Spleen (tissue), 11 donors: ENCODE results near the gene APBB2. TPM values are rescaled to one million over a fixed set of nuclear protein-coding genes. Genes with fewer than 3 reads are reported as not detected.

ENCODE experiments used
- DNase-seq: peaks from one replicate; pipeline ENCODE4 v3.0.0-alpha.2; 2020
- H3K27ac ChIP-seq, 8 donors: fragments of 200-600 bp; sonication (generic) in 7 of 8; 1 replicate in 4 of 8; 2 replicates in 4 of 8; pipeline versions ENCODE4 v1.5.0 to v1.8.0; 2016 to 2021; ENCODE audit warnings: inconsistent platforms in 4 of 8, mild to moderate bottlenecking in 4 of 8, moderate library complexity in 1 of 8
- H3K27me3 ChIP-seq, 7 donors: fragments of 200-600 bp; sonication (generic) in 6 of 7; replicated peaks in 1 of 7; 1 replicate in 4 of 7; 2 replicates in 3 of 7; pipeline versions ENCODE4 v1.5.0 to v1.8.0; 2016 to 2021; ENCODE audit warnings: inconsistent platforms in 3 of 7, mild to moderate bottlenecking in 1 of 7
- H3K36me3 ChIP-seq, 6 donors: fragments of 200-600 bp; sonication (generic) in 5 of 6; 1 replicate in 4 of 6; 2 replicates in 2 of 6; pipeline versions ENCODE4 v1.5.0 to v1.8.0; 2016 to 2021; ENCODE audit warnings: inconsistent platforms in 2 of 6
- H3K4me1 ChIP-seq, 6 donors: fragments of 200-600 bp; sonication (generic) in 5 of 6; 1 replicate in 3 of 6; 2 replicates in 3 of 6; pipeline versions ENCODE4 v1.5.0 to v1.8.0; 2016 to 2021; ENCODE audit warnings: inconsistent platforms in 3 of 6
- H3K4me3 ChIP-seq, 8 donors: fragments of 200-600 bp; sonication (generic) in 7 of 8; 1 replicate in 4 of 8; 2 replicates in 4 of 8; pipeline versions ENCODE4 v1.5.0 to v1.8.0; 2016 to 2021; ENCODE audit warnings: inconsistent platforms in 4 of 8, mild to moderate bottlenecking in 4 of 8, moderate library complexity in 2 of 8
- H3K9me3 ChIP-seq, 8 donors: fragments of 200-600 bp; sonication (generic) in 7 of 8; 1 replicate in 4 of 8; 2 replicates in 4 of 8; pipeline versions ENCODE4 v1.5.0 to v1.8.0; 2016 to 2021; ENCODE audit warnings: inconsistent platforms in 4 of 8
- POLR2A ChIP-seq, 3 donors: fragments of 450-650 bp; IDR thresholded peaks; one replicate each; pipeline ENCODE4 v1.5.1; 2017; ENCODE audit warnings: antibody characterized with exemption in 3 of 3, mild to moderate bottlenecking in 1 of 3
- POLR2AphosphoS5 ChIP-seq, 3 donors: sonication (generic); formaldehyde crosslinking; IDR thresholded peaks; one replicate each; pipeline ENCODE4 v1.5.1; 2017; ENCODE audit warnings: antibody characterized with exemption in 3 of 3
- WGBS, 5 donors: extraction: QIAGEN DNeasy Blood & Tissue Kit in 3 of 5; methylation state at CpG; one replicate each; pipeline versions ENCODE4 v1.1.5 to v1.1.7; 2013 to 2018; 5-methylcytosine and 5-hydroxymethylcytosine counted together
- intact Hi-C: fragments of 100-400 bp; cut with DNase I; formaldehyde crosslinking; loops from one replicate; pipeline ENCODE4 v1.15.0; 2023; ENCODE audit warnings: low total_unique reads
- polyA plus RNA-seq, 3 donors: library from polyadenylated mRNA; stranded (reverse); fragments of 200-250 nt; gene quantifications; one replicate each; pipeline ENCODE4 v1.2.1, GENCODE V29; 2013
- total RNA-seq, 7 donors: library from RNA; depleted of rRNA in 3 of 7; stranded (reverse); fragments of >200 nt in 3 of 7; fragmentation: NEBNext Ultra II Directional in 4 of 7; extraction: Animal tissue kit (Norgen Biotek cat#: 25700) in 4 of 7; gene quantifications; one replicate each; pipeline versions ENCODE4 v1.1.0 to v1.2.1, GENCODE V29; 2016 to 2021
- TF ChIP-seq, protein P1 (sequence below), 11 experiments: fragments of 200-600 bp in 7 of 11; fragments of 450-650 bp in 4 of 11; sonication (generic) in 4 of 11; IDR thresholded peaks in 8 of 11; conservative IDR thresholded peaks in 3 of 11; 1 replicate in 7 of 11; 2 replicates in 4 of 11; pipeline versions ENCODE4 v1.4.0 to v1.8.0; 2016 to 2021; ENCODE audit warnings: antibody characterized with exemption in 11 of 11, inconsistent platforms in 4 of 11, mild to moderate bottlenecking in 1 of 11
- donor health status: healthy with polysubstance abuse.
- donor health status: DM: no; HTN: no; CAD: no; lungs with moderate emphysema.
- donor health status: DM: no; HTN: no; CAD: no.
- donor health status: Bipolar disorder and iron deficiency.
- donor health status: healthy.
- donor health status: DM: no; HTN: no; CAD: no.
- donor health status: DM: yes; HTN: yes; CAD: no.

Gene APBB2
- total and polyA plus RNA-seq, 10 donors, result 4.0 to 115 (median 76.7) TPM

DNA sequence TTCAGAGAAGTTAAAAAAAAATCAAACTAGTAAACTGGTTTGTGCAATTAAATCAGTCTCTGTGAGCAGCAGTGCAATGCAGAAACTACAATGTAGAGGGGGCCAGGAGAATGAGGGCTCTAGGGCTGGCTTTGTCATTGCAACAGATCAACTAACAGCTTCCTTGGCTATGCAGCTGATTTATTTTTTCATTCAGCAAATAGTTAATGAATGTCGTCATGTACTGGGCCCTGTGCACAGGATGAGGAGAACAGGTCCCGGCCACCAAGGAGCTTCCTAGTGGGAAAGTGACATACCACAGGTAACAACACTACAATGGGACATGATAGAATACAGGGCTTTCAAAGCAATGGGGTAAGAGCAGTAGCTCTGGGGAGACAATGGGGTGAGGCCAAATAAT is 274.5 kb downstream of the APBB2 start:
- Histone ChIP-seq H3K36me3 (peaks cover 0 to 4% (median 0%) of the 10 kb centered on the region in 6 donors), H3K27me3 (no peaks in the 10 kb centered on the region), H3K27ac (no peak overlapping the region), H3K9me3 (no peaks in the 10 kb centered on the region), H3K4me3 (no peak overlapping the region), H3K4me1 (peaks cover 0 to 14% (median 0%) of the 10 kb centered on the region in 6 donors)
- no peak for DNase-seq
- WGBS, 5 donors, result 78 to 92% (median 86%) methylated on average over 2 of the region's 2 CpGs
- TF ChIP-seq POLR2AphosphoS5 (IDR thresholded peaks at IDR 0.05), result no peak
- TF ChIP-seq POLR2A (IDR thresholded peaks at IDR 0.05), result no peak
- TF ChIP-seq, protein P1, sequence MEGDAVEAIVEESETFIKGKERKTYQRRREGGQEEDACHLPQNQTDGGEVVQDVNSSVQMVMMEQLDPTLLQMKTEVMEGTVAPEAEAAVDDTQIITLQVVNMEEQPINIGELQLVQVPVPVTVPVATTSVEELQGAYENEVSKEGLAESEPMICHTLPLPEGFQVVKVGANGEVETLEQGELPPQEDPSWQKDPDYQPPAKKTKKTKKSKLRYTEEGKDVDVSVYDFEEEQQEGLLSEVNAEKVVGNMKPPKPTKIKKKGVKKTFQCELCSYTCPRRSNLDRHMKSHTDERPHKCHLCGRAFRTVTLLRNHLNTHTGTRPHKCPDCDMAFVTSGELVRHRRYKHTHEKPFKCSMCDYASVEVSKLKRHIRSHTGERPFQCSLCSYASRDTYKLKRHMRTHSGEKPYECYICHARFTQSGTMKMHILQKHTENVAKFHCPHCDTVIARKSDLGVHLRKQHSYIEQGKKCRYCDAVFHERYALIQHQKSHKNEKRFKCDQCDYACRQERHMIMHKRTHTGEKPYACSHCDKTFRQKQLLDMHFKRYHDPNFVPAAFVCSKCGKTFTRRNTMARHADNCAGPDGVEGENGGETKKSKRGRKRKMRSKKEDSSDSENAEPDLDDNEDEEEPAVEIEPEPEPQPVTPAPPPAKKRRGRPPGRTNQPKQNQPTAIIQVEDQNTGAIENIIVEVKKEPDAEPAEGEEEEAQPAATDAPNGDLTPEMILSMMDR (IDR thresholded peaks at IDR 0.05 in 8 of 11, conservative IDR thresholded peaks at IDR 0.05 in 3 of 11), result no peak
- intact Hi-C loops, result no loop called here

- Histone ChIP-seq H3K27me3 (no peaks in the 10 kb centered on the region), H3K4me3 (no peak overlapping the region), H3K36me3 (peaks cover 0 to 11% (median 0%) of the 10 kb centered on the region in 6 donors), H3K9me3 (no peaks in the 10 kb centered on the region), H3K27ac (no peak overlapping the region), H3K4me1 (peaks cover 0 to 14% (median 0%) of the 10 kb centered on the region in 6 donors)
- 77 to 91% (median 81%) methylated on average over 5 of the region's 5 CpGs for WGBS, 5 donors
- intact Hi-C loops, result no loop called here
- DNase-seq, result no peak
- TF ChIP-seq POLR2A (IDR thresholded peaks at IDR 0.05), result no peak
These were observed 276.0 kb downstream of the APBB2 start for GRCh38 chr4:40938337-40938736.

GRCh38 chr4:40937140-40937725 is 277.1 kb downstream of the APBB2 start:
- DNase-seq, result no peak
- intact Hi-C loops, result no loop called here
- TF ChIP-seq, protein P1 (IDR thresholded peaks at IDR 0.05 in 8 of 11, conservative IDR thresholded peaks at IDR 0.05 in 3 of 11), result no peak
- TF ChIP-seq POLR2AphosphoS5 (IDR thresholded peaks at IDR 0.05) (no peak), POLR2A (IDR thresholded peaks at IDR 0.05) (no peak)
- no peaks in the 10 kb centered on the region for H3K27me3 ChIP-seq
- WGBS, 5 donors, result 75 to 89% (median 82%) methylated on average over 2 of the region's 2 CpGs
- H3K4me1 ChIP-seq, result peaks cover 0 to 14% (median 0%) of the 10 kb centered on the region in 6 donors
- H3K36me3 ChIP-seq, result peaks cover 0 to 7% (median 0%) of the 10 kb centered on the region in 6 donors
- H3K27ac ChIP-seq, result no peak overlapping the region
- no peak overlapping the region for H3K4me3 ChIP-seq
- no peaks in the 10 kb centered on the region for H3K9me3 ChIP-seq

DNA sequence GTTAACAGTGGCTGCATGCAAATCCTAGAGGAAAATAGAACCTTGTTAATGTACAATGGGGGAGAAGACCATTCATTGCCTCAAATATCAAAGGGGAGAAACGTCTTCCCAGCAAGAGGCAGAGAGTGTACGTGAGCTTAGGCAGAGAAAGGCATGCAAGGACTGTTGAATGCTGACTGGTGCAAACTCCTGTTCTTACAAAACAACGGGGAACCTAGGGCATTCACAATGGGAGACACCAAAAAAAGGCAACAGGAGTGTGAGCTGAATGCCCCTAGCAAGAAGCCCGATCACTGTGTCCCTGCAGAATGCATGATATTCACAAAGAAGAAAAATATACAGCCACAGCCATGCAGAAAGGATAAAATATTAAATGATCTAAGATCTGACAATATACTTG is 279.7 kb downstream of the APBB2 start:
- intact Hi-C loops, result loop anchor here (5.0 kb wide), 1 partner anchor 278 kb away; the partner anchor contains the start of gene APBB2

More for the DNA sequence above, 279.7 kb downstream of the APBB2 start:
- Histone ChIP-seq H3K4me3 (no peak overlapping the region), H3K27me3 (no peaks in the 10 kb centered on the region), H3K9me3 (no peaks in the 10 kb centered on the region), H3K27ac (no peak overlapping the region), H3K36me3 (peaks cover 0 to 7% (median 0%) of the 10 kb centered on the region in 6 donors), H3K4me1 (peaks cover 0 to 10% (median 0%) of the 10 kb centered on the region in 6 donors)
- WGBS, 5 donors, result 76 to 88% (median 80%) methylated on average over 4 of the region's 4 CpGs
- TF ChIP-seq POLR2AphosphoS5 (IDR thresholded peaks at IDR 0.05) (no peak), POLR2A (IDR thresholded peaks at IDR 0.05) (no peak)
- TF ChIP-seq, protein P1 (IDR thresholded peaks at IDR 0.05 in 8 of 11, conservative IDR thresholded peaks at IDR 0.05 in 3 of 11), result no peak
- DNase-seq, result no peak
